SU-DHL-6 (cell line): ENCODE measurements around the gene GDPD2.

Experiments
- CTCF ChIP-seq: fragments of 200-600 bp; sonication (generic); IDR thresholded peaks from one replicate; pipeline ENCODE4 v1.5.1; 2017; ENCODE audit warnings: antibody characterized with exemption, mild to moderate bottlenecking, low read length, moderate library complexity; ENCODE audit not compliant: insufficient read depth, poor library complexity, severe bottlenecking
- EZH2phosphoT487 ChIP-seq: fragments of 200-600 bp; sonication (generic), shearing (Covaris generic); conservative IDR thresholded peaks from 2 replicates; pipeline ENCODE4 v1.6.1; 2018; ENCODE audit warnings: mild to moderate bottlenecking, antibody characterized with exemption, low read length, moderate library complexity, mixed read lengths

- no peak for TF ChIP-seq CTCF
- TF ChIP-seq EZH2phosphoT487, result no peak
Observed at GRCh38 chrX:70436343-70436742, 13.2 kb downstream of the GDPD2 start.
